GM19395 (cell line): ENCODE data around the gene HTRA2.

Source experiments
- ATAC-seq: cut with Tn5 transposase; IDR thresholded peaks from one replicate; pipeline ENCODE4 v1.9.1; 2021; ENCODE audit warnings: mild to moderate bottlenecking, moderate library complexity; ENCODE audit not compliant: unreplicated experiment

The HTRA2 gene

GRCh38 chr2:74499940-74500577 lies 29.7 kb upstream of the HTRA2 start:
- ATAC-seq, result no peak

GRCh38 chr2:74500578-74500946 lies 29.2 kb upstream of the HTRA2 start:
- no peak for ATAC-seq

- ATAC-seq, result no peak
Measured at GRCh38 chr2:74501335-74502071, 28.2 kb upstream of the HTRA2 start.

- no peak for ATAC-seq
Measured at GRCh38 chr2:74502147-74502719, 27.5 kb upstream of the HTRA2 start.

- ATAC-seq, result peak; percentile 40
Measured at GRCh38 chr2:74502720-74503505, 26.8 kb upstream of the HTRA2 start.

- no peak for ATAC-seq
Measured at GRCh38 chr2:74503506-74504475, 25.9 kb upstream of the HTRA2 start.

- no peak for ATAC-seq
Measured at GRCh38 chr2:74504591-74504990, 25.1 kb upstream of the HTRA2 start.

- ATAC-seq, result no peak
Measured at GRCh38 chr2:74505448-74506246, 24.1 kb upstream of the HTRA2 start.

GRCh38 chr2:74507145-74507925 lies 22.4 kb upstream of the HTRA2 start, which contains the start of gene PCGF1:
TSS of gene PCGF1 (minus strand) at chr2:74507695. CDS start at chr2:74507668, 27 bp downstream.
- peak; percentile 88 for ATAC-seq

- ATAC-seq, result peak; percentile 23
Measured at GRCh38 chr2:74507926-74508520, 21.7 kb upstream of the HTRA2 start.

GRCh38 chr2:74510272-74510671 lies 19.5 kb upstream of the HTRA2 start:
- ATAC-seq, result no peak

- no peak for ATAC-seq
Measured at GRCh38 chr2:74511104-74511989, 18.4 kb upstream of the HTRA2 start.

- no peak for ATAC-seq
Measured at GRCh38 chr2:74512744-74513604, 16.8 kb upstream of the HTRA2 start.

GRCh38 chr2:74513605-74514367 lies 15.9 kb upstream of the HTRA2 start:
- no peak for ATAC-seq
